Hepatocyte (in vitro differentiated cells): ENCODE results near the gene SYTL1. TPM values are rescaled to one million over a fixed set of nuclear protein-coding genes. Genes with fewer than 3 reads are reported as not detected.

Source experiments
- DNase-seq: peaks from one replicate; pipeline ENCODE4 v3.0.0-alpha.2; 2016; ENCODE audit warnings: low spot score
- H2AFZ ChIP-seq: fragments of 200-600 bp; sonication (generic); 2 replicates; pipeline ENCODE4 v1.6.0; 2016; ENCODE audit warnings: antibody characterized with exemption, mild to moderate bottlenecking
- H3K27ac ChIP-seq: fragments of 200-600 bp; sonication (generic); 2 replicates; pipeline ENCODE4 v1.5.1; 2016; ENCODE audit warnings: mild to moderate bottlenecking
- H3K27me3 ChIP-seq: fragments of 200-600 bp; sonication (generic); 2 replicates; pipeline ENCODE4 v1.6.1; 2016
- H3K36me3 ChIP-seq: fragments of 200-600 bp; sonication (generic); replicated peaks from 2 replicates; pipeline ENCODE4 v1.5.1; 2016; ENCODE audit warnings: low read depth; ENCODE audit not compliant: insufficient read depth
- H3K4me1 ChIP-seq: fragments of 200-600 bp; sonication (generic); 2 replicates; pipeline ENCODE4 v1.5.1; 2016; ENCODE audit warnings: mild to moderate bottlenecking, moderate library complexity; ENCODE audit not compliant: insufficient read depth
- H3K4me2 ChIP-seq: fragments of 200-600 bp; sonication (generic); 2 replicates; pipeline ENCODE4 v1.6.0; 2016
- H3K4me3 ChIP-seq: fragments of 200-600 bp; sonication (generic); 2 replicates; pipeline ENCODE4 v1.5.1; 2016; ENCODE audit warnings: mild to moderate bottlenecking
- H3K79me2 ChIP-seq: fragments of 200-600 bp; sonication (generic); 2 replicates; pipeline ENCODE4 v1.6.0; 2017; ENCODE audit warnings: mild to moderate bottlenecking
- H3K9me2 ChIP-seq: fragments of 200-600 bp; sonication (generic); replicated peaks from 2 replicates; pipeline ENCODE4 v1.6.0; 2017; ENCODE audit warnings: mild to moderate bottlenecking; ENCODE audit not compliant: insufficient read depth
- H3K9me3 ChIP-seq: fragments of 200-600 bp; sonication (generic); 2 replicates; pipeline ENCODE4 v1.5.1; 2016; ENCODE audit warnings: low read depth, mild to moderate bottlenecking
- H4K20me1 ChIP-seq: fragments of 200-600 bp; sonication (generic); 2 replicates; pipeline ENCODE4 v1.6.0; 2016; ENCODE audit warnings: mild to moderate bottlenecking; ENCODE audit not compliant: insufficient read depth, poor library complexity, severe bottlenecking
- CTCF ChIP-seq: fragments of 200-600 bp; sonication (generic); IDR thresholded peaks from 2 replicates; pipeline ENCODE4 v1.5.1; 2016; ENCODE audit warnings: antibody characterized with exemption, mild to moderate bottlenecking; ENCODE audit not compliant: poor library complexity
- EZH2 ChIP-seq: fragments of 200-600 bp; sonication (generic); IDR thresholded peaks from 2 replicates; pipeline ENCODE4 v1.6.1; 2016; ENCODE audit warnings: antibody characterized with exemption, mild to moderate bottlenecking, borderline replicate concordance
- EZH2phosphoT487 ChIP-seq: fragments of 200-600 bp; sonication (generic); IDR thresholded peaks from one replicate; pipeline ENCODE4 v1.6.1; 2018; ENCODE audit warnings: antibody characterized with exemption, mild to moderate bottlenecking, low read depth, moderate library complexity; ENCODE audit not compliant: unreplicated experiment, severe bottlenecking
- WGBS: methylation state at CpG from one replicate; pipeline ENCODE4 v1.1.6; 2016; ENCODE audit warnings: low lambda C conversion rate; ENCODE audit errors: missing lambda C conversion rate; 5-methylcytosine and 5-hydroxymethylcytosine counted together
- polyA plus RNA-seq: library from polyadenylated mRNA; unstranded; fragments of >200 nt; fragmentation: Nextera tagmentation; extraction: Ambion mirVana; gene quantifications from 2 replicates; pipeline ENCODE4 v1.2.1, GENCODE V29; 2016
- total RNA-seq: library from RNA; depleted of rRNA; stranded (reverse); fragments of >200 nt; gene quantifications from 2 replicates; pipeline ENCODE4 v1.2.3, GENCODE V29; 2014

The SYTL1 gene
- total and polyA plus RNA-seq, 2 experiments from 2014 or later = 12.1 to 21.7 TPM

- Histone ChIP-seq H3K27ac (no peak overlapping the region), H4K20me1 (no peaks in the 10 kb centered on the region), H3K36me3 (no peaks in the 10 kb centered on the region), H3K4me3 (no peak overlapping the region), H3K4me1 (peaks cover 17% of the 10 kb centered on the region), H3K9me3 (no peaks in the 10 kb centered on the region), H3K4me2 (no peak overlapping the region), H3K9me2 (no peaks in the 10 kb centered on the region), H3K79me2 (no peaks in the 10 kb centered on the region), H3K27me3 (no peaks in the 10 kb centered on the region), H2AFZ (no peak overlapping the region)
- no peak for TF ChIP-seq EZH2
- no peak for TF ChIP-seq CTCF
- no peak for TF ChIP-seq EZH2phosphoT487
- no peak for DNase-seq
- WGBS = 69% methylated on average over 13 of the region's 13 CpGs
Measured at GRCh38 chr1:27400082-27400962, 58.5 kb downstream of the SYTL1 start.

GRCh38 chr1:27400963-27401341, 59.1 kb downstream of the SYTL1 start:
- no peak for DNase-seq
- no peak overlapping the region for H3K4me3 ChIP-seq
- no peaks in the 10 kb centered on the region for H3K9me2 ChIP-seq
- no peaks in the 10 kb centered on the region for H4K20me1 ChIP-seq
- no peaks in the 10 kb centered on the region for H3K27me3 ChIP-seq
- H3K4me1 ChIP-seq = peaks cover 17% of the 10 kb centered on the region
- no peaks in the 10 kb centered on the region for H3K36me3 ChIP-seq
- H2AFZ ChIP-seq = no peak overlapping the region
- 92% methylated on average over 5 of the region's 5 CpGs for WGBS
- H3K79me2 ChIP-seq = no peaks in the 10 kb centered on the region
- no peak for TF ChIP-seq CTCF
- TF ChIP-seq EZH2 = no peak
- no peak for TF ChIP-seq EZH2phosphoT487
- H3K27ac ChIP-seq = no peak overlapping the region
- H3K9me3 ChIP-seq = no peaks in the 10 kb centered on the region
- H3K4me2 ChIP-seq = no peak overlapping the region

GRCh38 chr1:27402349-27402754, 60.5 kb downstream of the SYTL1 start:
- DNase-seq = peak; percentile 85
- Histone ChIP-seq H2AFZ (no peak overlapping the region), H4K20me1 (no peaks in the 10 kb centered on the region), H3K9me2 (no peaks in the 10 kb centered on the region), H3K36me3 (no peaks in the 10 kb centered on the region), H3K4me2 (no peak overlapping the region), H3K9me3 (no peaks in the 10 kb centered on the region), H3K4me1 (peaks cover 17% of the 10 kb centered on the region), H3K27me3 (no peaks in the 10 kb centered on the region), H3K4me3 (no peak overlapping the region), H3K27ac (peak overlapping the region; percentile 72), H3K79me2 (no peaks in the 10 kb centered on the region)
- peak; percentile 63 for TF ChIP-seq CTCF
- TF ChIP-seq EZH2phosphoT487 = no peak
- TF ChIP-seq EZH2 = no peak
- WGBS = 59% methylated on average over 8 of the region's 8 CpGs
